ENCODE data around the gene SRXN1. TPM values are rescaled to one million over a fixed set of nuclear protein-coding genes. Genes with fewer than 3 reads are reported as not detected.
A peak's percentile ranks its signal among the peaks of the same experiment; 100 is the strongest.

SRXN1 gene
- total and polyA plus RNA-seq, 9 of the 15 experiments (the other 6 are each of a cell fraction or from before 2014, with no cell fraction given) = 6.8 to 36.4 (median 21.6) TPM

DNA sequence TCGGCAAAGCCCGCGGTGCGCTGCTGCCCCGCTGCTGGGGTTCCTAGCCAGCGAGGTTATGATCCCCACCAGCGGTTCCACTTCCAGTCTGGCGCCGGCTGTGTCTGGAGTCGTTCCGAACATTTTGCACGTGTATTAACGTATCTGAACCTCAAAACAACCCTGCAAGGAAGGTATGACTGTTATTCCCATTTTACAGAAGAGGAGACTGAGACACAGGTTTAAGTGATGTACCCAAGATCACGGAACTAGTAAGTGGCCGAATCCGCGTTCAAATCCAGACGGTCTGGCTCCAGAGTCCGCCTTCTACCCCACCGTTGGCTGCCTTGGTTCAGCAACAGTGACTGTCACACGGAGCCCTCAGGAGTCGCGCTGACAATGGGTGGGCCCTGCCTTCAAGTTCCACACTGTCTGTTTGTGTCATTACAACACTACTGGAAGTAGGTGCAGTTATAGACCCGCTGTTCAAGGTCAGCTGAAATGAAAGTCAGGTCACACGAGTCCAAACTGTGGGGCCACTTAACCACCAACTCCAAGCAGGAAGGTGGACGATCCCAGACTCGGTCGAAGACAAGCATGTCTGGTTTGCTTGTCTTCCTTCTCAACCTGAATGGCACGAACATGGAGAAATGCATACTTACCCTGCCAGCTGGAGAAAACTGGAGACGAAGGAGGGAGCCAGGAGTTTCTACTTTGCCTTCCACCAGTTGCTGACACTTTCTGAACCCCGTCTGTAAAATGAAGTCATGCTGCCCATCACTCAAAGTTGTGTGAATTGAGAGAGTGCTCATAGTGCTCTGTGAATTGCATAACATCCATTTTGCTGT is 803 bp upstream of the SRXN1 start (continued):
- no peak for TF ChIP-seq ZNF780A (CRISPR knock-in tag; IDR thresholded peaks at IDR 0.05)
- TF ChIP-seq, protein P1, sequence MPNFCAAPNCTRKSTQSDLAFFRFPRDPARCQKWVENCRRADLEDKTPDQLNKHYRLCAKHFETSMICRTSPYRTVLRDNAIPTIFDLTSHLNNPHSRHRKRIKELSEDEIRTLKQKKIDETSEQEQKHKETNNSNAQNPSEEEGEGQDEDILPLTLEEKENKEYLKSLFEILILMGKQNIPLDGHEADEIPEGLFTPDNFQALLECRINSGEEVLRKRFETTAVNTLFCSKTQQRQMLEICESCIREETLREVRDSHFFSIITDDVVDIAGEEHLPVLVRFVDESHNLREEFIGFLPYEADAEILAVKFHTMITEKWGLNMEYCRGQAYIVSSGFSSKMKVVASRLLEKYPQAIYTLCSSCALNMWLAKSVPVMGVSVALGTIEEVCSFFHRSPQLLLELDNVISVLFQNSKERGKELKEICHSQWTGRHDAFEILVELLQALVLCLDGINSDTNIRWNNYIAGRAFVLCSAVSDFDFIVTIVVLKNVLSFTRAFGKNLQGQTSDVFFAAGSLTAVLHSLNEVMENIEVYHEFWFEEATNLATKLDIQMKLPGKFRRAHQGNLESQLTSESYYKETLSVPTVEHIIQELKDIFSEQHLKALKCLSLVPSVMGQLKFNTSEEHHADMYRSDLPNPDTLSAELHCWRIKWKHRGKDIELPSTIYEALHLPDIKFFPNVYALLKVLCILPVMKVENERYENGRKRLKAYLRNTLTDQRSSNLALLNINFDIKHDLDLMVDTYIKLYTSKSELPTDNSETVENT (CRISPR knock-in tag; IDR thresholded peaks at IDR 0.05) = no peak
- TF ChIP-seq ZNF212 (CRISPR knock-in tag; IDR thresholded peaks at IDR 0.05) = no peak
- no peak for TF ChIP-seq RAD51 (IDR thresholded peaks at IDR 0.05; ENCODE audit: borderline replicate concordance, low read depth)
- TF ChIP-seq TAF9B (IDR thresholded peaks at IDR 0.05; ENCODE audit: partially characterized antibody) = peak; percentile 33
- no peak for TF ChIP-seq POLR2AphosphoS2 (IDR thresholded peaks at IDR 0.05; ENCODE audit: low read length)
- TF ChIP-seq ZNF224 (CRISPR knock-in tag; IDR thresholded peaks at IDR 0.05) = no peak
- TF ChIP-seq SRSF3 (IDR thresholded peaks at IDR 0.05; ENCODE audit: insufficient read depth, low read length) = no peak
- no peak for TF ChIP-seq ZFPM2 (CRISPR knock-in tag; IDR thresholded peaks at IDR 0.05)
- TF ChIP-seq ZNF449 (CRISPR knock-in tag; IDR thresholded peaks at IDR 0.05) = no peak
- no peak for TF ChIP-seq TSC22D4 (tag; IDR thresholded peaks at IDR 0.05)
- no peak for TF ChIP-seq ZNF695 (CRISPR knock-in tag; IDR thresholded peaks at IDR 0.05)
- TF ChIP-seq SIX5 (IDR thresholded peaks at IDR 0.05; ENCODE audit: borderline replicate concordance in 1 of 2, insufficient read depth in 1 of 2, low read depth in 1 of 2, low read length in 2 of 2) = no peak
- no peak for TF ChIP-seq XRCC3 (IDR thresholded peaks at IDR 0.05)
- TF ChIP-seq, protein P2, sequence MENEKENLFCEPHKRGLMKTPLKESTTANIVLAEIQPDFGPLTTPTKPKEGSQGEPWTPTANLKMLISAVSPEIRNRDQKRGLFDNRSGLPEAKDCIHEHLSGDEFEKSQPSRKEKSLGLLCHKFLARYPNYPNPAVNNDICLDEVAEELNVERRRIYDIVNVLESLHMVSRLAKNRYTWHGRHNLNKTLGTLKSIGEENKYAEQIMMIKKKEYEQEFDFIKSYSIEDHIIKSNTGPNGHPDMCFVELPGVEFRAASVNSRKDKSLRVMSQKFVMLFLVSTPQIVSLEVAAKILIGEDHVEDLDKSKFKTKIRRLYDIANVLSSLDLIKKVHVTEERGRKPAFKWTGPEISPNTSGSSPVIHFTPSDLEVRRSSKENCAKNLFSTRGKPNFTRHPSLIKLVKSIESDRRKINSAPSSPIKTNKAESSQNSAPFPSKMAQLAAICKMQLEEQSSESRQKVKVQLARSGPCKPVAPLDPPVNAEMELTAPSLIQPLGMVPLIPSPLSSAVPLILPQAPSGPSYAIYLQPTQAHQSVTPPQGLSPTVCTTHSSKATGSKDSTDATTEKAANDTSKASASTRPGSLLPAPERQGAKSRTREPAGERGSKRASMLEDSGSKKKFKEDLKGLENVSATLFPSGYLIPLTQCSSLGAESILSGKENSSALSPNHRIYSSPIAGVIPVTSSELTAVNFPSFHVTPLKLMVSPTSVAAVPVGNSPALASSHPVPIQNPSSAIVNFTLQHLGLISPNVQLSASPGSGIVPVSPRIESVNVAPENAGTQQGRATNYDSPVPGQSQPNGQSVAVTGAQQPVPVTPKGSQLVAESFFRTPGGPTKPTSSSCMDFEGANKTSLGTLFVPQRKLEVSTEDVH (IDR thresholded peaks at IDR 0.05; ENCODE audit: low read depth, partially characterized antibody) = no peak
- TF ChIP-seq, protein P3, sequence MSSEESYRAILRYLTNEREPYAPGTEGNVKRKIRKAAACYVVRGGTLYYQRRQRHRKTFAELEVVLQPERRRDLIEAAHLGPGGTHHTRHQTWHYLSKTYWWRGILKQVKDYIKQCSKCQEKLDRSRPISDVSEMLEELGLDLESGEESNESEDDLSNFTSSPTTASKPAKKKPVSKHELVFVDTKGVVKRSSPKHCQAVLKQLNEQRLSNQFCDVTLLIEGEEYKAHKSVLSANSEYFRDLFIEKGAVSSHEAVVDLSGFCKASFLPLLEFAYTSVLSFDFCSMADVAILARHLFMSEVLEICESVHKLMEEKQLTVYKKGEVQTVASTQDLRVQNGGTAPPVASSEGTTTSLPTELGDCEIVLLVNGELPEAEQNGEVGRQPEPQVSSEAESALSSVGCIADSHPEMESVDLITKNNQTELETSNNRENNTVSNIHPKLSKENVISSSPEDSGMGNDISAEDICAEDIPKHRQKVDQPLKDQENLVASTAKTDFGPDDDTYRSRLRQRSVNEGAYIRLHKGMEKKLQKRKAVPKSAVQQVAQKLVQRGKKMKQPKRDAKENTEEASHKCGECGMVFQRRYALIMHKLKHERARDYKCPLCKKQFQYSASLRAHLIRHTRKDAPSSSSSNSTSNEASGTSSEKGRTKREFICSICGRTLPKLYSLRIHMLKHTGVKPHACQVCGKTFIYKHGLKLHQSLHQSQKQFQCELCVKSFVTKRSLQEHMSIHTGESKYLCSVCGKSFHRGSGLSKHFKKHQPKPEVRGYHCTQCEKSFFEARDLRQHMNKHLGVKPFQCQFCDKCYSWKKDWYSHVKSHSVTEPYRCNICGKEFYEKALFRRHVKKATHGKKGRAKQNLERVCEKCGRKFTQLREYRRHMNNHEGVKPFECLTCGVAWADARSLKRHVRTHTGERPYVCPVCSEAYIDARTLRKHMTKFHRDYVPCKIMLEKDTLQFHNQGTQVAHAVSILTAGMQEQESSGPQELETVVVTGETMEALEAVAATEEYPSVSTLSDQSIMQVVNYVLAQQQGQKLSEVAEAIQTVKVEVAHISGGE (CRISPR knock-in tag; IDR thresholded peaks at IDR 0.05) = peak in 1 of 3 experiments; percentile 51; a peak in 1 of 6 replicates
- no peak for TF ChIP-seq NR1H2 (CRISPR knock-in tag; IDR thresholded peaks at IDR 0.05)

All from K562 (cell line).